HG02759 (cell line): ENCODE data around the gene NELFB.
"Not testable (repeated sequence)": the region's sequence is repeated elsewhere in the genome, so short reads cannot be mapped to it uniquely, and the experiment has no call there.

Experiments
- ATAC-seq: cut with Tn5 transposase; IDR thresholded peaks from one replicate; pipeline ENCODE4 v1.9.1; 2021; ENCODE audit warnings: mild to moderate bottlenecking, moderate library complexity; ENCODE audit not compliant: unreplicated experiment

The NELFB gene

DNA sequence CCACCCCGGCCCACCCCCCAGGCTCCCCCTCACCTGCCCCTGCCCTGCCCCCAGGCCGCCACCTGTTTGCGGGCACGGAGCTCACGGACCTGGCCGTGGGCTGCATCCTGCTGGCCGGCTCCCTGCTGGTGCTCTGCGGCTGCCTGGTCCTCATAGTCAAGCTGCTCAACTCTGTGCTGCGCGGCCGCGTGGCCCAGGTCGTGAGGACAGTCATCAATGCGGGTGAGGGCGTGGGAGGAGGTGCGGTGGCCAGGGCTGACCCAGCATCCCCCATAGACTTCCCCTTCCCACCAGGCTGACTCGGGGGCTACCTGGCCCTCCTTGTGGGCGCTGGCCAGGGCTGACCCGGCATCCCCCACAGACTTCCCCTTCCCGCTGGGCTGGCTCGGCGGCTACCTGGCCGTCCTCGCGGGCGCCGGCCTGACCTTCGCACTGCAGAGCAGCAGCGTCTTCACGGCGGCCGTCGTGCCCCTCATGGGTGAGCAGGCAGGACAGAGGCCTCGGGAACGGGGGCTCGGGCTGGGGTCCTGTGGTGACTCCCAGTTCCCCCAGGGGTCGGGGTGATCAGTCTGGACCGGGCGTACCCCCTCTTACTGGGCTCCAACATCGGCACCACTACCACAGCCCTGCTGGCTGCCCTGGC is 21.0 kb upstream of the NELFB start:
- ATAC-seq = no peak

DNA sequence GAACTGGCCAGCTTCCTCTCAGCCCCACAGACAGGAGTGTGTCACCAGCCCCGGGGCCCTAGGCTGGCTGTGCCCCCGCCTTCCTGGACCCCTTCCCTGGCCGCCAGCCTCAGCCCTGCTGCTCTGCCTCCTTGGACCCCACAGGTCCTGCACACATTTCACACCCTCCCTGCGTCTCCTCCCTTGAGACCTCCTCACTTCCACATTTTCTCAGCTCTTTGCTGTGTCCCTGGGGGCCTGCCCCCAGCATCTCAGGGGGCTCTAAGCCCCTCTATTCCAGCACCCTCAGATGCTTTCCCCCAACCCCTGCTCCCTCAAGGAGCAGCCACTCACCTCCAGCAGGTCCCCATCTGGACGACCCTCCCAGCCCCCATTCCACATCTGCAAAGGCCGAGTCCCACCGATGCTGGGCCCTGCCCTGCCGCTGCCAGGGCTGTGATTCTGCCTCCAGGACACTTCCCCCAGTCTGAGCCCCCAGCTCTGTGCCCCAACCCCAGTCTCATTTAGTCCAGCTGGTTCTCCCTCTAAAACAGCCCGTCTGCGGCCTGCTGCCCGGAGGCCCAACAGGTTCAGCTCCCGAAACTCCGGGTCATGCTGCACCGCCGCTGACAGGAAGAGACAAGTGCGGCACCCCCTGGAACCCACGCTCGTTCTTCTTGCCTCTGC is 20.2 kb upstream of the NELFB start:
- ATAC-seq = no peak

DNA sequence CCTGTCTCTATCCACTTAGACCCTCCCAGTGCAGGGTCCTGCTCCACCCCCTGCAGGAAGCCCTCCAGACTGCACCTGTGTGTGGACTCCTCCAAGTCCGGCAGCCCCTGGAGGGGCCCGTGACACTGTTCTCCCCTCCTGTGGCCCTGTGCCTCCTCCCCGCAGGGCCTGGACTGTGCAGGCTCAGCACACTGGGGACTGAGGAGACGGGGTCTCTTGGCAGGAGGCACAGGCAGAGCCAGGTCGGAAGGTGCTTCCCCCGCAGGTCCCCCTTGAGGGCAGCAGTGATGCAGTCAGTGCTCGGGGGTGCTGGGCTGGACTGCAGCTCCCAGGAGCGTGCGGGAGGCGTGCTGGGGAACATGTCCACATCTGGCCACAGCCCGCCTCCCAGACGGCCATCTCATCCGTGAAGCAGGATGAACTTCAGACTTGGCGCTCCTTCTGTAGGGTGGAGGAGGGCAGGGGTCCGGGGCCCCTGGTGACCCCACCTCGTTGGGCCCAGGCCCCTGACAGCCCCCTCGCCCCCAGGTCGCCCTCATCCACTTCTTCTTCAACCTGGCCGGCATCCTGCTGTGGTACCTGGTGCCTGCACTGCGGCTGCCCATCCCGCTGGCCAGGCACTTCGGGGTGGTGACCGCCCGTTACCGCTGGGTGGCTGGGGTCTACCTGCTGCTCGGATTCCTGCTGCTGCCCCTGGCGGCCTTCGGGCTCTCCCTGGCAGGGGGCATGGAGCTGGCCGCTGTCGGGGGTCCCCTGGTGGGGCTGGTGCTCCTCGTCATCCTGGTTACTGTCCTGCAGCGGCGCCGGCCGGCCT is 19.5 kb upstream of the NELFB start:
- ATAC-seq = no peak

DNA sequence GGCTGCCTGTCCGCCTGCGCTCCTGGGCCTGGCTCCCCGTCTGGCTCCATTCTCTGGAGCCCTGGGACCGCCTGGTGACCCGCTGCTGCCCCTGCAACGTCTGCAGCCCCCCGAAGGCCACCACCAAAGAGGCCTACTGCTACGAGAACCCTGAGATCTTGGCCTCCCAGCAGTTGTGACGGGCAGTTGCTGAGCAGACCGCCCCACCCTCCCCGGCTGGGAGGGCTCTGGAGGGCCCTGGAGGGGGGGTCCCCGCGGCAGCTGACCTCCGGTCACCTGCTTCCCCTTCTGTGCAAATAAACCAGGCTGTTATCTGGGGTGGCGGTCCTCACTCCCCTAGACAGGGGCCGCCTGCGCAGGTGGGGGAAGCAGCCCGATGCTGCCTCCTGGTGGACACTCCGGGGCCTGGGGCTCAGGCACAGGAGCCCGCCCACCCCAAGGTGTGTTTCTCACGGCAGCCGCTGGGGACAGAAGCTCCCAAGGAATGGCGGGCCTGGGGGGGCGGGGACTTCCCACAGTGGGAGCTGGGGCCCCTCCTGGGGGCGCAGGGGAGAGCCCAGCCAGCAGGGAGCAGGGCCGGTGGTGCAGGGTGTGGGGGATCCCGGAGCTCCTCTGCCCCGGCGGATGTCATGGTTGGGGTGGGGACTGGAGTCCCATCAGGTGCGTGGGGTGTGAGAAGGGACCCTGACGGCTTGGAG is 18.7 kb upstream of the NELFB start:
- ATAC-seq = no peak

DNA sequence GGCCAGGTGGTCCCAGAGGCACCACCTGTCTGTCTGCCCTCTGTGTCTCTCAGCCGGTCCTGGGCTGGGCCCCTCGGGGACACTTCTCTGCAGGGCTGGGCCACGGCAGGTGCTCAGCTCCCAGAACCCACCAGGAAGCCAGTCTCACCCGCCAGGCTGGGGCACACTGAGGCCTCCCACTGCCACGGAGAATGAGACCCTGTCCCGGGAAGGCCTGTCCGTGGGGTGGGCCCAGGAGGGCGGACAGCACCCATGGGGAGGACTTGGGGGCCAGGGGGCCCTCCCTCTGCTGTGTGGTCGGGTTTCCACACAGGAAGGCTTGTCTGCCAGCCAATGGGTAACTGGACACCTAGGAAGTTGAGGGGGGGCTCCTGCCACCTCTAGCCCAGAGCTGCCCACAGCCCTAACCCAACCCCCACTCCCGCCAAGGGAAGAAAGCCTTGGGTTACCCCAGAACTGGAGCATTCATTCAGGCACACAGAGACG is 18.1 kb upstream of the NELFB start:
- ATAC-seq = no peak

DNA sequence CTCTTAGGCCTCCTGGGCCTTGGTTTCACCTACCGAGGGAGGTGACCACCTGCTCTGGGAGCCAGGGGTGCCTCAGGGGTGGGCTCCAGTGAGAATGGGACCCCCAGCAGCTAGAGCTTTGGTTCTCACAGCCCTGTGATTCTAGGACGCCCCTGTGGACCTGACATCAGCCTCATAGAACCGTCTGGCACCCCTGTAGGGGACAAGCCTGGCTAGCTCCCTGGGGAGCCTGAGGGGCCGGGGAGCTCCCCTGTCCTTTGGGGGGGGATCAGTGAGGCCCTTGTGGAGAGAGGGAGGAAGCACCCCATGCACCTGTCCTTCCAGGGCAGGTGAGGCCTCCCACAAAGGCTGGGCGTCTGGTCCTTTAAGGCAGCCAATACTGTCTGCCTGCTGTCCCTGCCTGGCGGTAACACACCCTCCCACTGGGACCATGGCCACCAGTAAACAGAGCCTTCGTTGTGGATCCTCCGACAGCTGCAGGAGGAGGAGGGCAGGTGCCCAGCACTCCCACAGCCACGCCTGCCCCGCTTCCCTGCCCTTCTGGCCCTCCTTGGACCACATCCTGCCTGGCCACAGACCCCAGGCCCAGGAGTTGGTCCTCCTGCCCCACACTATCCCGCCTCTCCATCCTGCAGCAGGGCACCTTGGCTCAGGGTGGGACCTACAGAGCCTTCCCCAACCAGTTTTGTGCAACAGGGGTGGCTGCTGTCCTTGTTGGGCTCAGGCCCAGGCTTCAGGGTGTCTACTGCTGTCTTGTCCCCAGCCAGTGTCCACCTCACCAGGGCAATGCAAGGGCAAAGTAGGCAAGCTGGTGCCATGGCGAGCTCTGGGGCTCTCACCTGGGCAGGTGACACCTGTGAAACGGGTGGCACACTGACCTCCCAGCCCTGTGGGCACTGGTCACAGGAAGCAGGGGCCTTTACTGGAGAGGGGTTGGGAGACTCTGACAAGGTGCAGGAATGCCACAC is 17.1 kb upstream of the NELFB start:
- ATAC-seq = no peak

DNA sequence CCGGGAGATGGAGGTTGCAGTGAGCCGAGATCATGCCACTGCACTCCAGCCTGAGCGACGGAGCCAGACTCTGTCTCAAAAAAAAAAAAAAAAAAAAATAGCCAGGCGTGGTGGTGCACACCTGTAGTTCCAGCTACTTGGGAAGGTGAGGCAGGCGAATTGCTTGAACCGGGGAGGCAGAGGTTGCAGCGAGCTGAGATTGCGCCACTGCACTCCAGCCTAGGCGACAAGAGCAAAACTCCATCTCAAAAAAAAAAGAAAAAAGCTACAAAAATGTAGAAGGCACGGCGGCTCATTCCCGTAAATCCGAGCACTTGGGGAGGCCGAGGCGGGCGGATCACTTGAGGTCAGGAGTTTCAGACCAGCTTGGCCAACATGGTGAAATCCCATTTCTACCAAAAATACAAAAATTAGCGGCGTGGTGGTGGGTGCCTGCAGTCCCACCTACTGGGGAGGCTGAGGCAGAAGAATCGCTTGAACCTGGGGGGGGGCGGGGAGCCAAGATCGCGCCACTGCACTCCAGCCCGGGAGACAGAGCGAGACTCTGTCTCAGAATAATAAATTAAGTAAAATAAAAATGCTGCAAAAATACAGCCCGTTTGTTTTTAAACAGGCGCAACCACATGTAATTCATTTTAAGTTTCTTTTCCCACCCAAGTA is 15.5 kb upstream of the NELFB start:
- not testable (repeated sequence) for ATAC-seq

DNA sequence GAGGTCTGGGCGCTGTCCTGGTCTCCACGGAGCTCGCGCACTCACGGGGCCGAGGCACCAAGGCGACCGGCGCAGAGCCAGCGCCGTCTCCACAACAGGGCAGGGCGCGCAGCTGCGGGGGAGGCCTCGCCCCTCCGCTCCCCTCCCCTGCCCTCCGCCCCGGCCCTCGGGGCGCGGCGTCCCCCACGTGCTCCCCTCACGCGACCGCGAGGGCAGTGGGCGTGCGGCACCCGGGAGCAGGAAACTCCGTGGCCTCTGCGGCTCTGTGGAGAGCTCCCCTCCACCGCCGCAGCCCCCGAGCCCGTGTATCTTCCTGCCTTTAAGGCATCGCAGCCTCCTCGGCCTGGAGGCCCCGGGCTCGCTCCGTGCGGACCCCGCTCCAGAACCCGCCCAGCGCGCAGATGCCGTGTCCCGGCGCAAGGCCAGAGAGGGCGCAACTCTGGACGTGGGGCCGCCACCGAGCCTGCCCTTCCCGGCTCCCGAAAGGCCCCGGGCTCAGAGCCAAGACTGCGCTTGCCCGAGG is 14.7 kb upstream of the NELFB start:
- peak; percentile 29 for ATAC-seq

DNA sequence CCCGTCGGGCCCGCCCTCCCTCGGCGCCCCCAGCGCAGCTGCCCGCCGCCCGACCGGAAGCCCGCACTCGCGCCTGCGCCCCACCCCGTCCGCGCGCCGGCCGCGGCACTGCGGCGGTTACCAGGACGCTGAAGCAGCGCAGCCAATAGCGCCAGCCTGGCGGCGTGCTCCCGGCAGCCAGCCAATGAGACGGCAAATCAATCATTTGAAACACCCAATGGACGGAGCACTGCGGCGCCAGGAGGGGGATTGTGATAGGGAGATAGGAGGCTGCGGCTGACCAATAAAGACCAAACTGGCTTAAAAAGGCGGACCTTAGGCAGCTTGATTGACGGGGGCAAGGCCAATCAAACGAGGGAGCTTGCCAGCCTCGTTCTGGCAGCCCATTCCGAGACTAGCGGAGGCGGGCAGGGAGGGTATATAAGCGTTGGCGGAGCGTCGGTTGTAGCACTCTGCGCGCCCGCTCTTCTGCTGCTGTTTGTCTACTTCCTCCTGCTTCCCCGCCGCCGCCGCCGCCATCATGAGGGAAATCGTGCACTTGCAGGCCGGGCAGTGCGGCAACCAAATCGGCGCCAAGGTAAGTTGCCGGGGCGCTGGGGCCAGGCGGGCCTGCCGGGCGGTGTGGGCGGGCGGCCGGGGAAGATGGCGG is 14.2 kb upstream of the NELFB start, which contains the start of gene TUBB4B:
Gene TUBB4B (plus strand): TSS at position 447 of the 649 bp plus-strand sequence. CDS start 74 bp downstream, at position 521.
- ATAC-seq = peak; percentile 76

DNA sequence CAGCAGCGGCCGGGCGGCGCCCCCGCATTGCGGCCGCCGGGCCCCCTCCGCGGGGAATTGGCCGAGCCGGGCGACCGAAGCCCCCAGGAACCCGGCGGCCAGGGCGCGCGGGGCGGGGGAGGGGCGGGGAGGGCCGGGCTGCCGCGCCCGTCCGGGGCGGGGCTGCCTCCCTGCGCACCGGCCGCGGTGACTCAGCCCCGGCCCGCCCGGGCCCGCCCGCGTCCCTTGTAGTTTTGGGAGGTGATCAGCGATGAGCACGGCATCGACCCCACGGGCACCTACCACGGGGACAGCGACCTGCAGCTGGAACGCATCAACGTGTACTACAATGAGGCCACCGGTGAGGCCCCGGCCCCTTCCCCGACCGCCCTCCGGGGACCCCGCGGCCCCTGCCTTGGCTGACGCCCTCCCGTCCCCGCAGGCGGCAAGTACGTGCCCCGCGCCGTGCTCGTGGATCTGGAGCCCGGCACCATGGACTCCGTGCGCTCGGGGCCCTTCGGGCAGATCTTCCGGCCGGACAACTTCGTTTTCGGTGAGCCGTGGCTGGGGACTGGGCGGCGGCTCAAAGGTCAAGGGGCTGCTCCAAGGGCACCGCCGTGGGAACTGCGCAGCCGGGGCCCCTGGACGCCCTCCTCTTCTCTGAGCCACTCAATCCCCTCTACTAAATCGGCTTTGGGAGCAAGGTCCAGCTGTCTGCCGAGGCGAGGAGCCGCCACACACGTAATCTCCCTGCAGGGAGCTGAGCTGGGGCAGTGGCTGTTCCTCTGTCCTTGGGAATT is 13.4 kb upstream of the NELFB start:
- no peak for ATAC-seq

DNA sequence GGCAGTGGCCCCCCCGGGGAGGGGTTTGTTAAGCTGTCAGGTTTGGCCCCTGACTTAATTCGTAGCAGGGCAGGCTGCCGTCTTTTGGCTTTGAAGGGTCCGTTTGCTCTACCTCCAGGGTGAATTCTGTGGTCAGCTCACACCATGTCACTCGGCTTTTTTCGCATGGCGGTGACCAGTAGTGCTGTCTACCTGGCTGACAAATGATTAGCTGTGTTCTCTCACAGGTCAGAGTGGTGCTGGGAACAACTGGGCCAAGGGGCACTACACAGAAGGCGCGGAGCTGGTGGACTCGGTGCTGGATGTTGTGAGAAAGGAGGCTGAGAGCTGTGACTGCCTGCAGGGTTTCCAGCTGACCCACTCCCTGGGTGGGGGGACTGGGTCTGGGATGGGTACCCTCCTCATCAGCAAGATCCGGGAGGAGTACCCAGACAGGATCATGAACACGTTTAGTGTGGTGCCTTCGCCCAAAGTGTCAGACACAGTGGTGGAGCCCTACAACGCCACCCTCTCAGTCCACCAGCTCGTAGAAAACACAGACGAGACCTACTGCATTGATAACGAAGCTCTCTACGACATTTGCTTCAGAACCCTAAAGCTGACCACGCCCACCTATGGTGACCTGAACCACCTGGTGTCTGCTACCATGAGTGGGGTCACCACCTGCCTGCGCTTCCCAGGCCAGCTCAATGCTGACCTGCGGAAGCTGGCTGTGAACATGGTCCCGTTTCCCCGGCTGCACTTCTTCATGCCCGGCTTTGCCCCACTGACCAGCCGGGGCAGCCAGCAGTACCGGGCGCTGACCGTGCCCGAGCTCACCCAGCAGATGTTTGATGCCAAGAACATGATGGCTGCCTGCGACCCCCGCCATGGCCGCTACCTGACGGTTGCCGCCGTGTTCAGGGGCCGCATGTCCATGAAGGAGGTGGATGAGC is 12.6 kb upstream of the NELFB start:
- no peak for ATAC-seq

DNA sequence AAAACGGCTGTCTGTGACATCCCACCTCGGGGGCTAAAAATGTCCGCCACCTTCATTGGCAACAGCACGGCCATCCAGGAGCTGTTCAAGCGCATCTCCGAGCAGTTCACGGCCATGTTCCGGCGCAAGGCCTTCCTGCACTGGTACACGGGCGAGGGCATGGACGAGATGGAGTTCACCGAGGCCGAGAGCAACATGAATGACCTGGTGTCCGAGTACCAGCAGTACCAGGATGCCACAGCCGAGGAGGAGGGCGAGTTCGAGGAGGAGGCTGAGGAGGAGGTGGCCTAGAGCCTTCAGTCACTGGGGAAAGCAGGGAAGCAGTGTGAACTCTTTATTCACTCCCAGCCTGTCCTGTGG is 11.9 kb upstream of the NELFB start:
- ATAC-seq = not testable (repeated sequence)

DNA sequence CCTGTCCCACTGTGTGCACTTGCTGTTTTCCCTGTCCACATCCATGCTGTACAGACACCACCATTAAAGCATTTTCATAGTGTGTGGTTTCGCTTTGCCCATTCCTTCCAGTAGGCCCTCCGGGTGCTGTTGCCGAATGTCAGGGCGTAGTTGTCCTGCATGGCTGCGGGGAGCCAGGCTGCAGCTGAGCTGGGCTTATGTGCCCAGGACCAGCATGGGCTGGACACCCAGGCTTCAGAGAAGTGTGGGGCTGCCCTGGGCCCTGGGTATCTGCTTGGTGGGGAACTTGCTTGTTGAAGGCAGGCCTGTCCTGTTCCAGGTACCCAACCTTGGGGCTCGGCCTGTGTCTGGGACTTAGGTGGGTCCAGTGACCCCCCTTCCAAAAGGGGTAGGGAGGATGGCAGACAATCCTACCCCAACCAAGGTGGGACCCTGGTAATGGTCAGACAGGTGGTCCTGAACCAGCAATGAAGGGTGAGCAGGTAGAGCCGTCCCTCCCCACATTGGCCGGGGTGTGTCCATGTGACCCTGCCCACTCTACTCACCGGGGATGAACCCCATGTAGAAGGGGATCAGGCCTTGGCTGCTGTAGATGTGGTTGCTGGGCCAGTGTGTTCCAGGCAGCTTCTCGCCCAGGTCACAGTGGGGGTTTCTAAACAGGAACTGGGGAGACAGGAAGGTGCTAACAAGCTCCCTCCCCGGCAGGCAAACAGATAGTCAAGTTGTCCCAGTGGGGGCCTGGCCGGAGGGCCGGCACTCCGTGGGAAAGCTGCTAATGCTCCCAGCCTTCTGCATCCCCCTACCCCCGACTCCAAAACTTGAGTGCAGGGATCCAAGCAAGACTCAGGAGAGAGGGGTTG is 11.3 kb upstream of the NELFB start:
- ATAC-seq = no peak

DNA sequence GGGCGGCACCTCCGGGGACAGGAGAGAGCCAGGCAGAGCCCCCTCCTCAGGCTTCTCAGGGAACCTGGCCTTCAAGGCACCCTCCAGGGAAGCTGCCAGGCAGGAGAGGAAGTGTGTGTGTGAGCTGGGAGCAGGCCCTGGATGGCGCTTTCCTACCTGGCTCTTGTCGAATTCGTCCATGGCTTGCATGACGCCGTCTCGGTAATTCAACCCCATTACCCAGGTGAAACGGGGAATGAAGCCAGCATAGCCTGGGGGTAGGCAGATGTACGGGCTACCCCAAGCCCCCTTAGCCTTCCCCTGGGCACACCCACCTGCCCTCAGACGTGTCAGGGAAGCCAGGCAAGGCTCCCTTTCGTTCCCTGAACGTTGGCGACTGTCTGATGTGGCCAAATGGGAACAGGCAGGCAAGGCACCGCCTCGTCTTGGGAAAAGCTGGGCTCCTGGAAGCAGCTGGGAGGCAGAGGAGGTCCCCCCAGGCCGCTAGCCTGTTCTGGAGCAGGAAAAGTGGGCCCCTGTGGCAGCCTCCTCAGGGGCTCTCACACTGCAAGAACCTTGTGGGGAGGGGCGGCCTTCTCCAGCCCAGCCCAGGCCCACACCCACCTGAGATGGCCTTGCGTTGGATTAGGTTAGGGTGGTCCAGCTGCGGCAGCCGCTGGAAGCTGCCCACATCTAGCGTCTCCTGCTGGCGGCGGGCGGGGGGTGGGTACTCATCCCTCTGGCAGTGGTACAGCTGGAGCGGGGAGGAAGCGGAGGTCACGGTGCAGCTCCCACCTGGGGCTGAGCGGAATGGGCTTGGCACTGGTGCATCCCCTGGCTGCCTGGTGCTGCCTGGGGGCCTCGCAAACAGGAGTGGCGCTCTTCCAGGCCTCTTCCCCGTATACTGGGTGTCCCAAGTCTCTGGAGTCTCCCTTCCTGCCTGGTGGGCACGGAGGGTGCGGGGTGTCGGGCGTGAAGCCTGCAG is 10.4 kb upstream of the NELFB start:
- ATAC-seq = no peak
